WI38 (cell line): ENCODE measurements around the gene CMPK1.

Source experiments
- H3K4me3 ChIP-seq: 2 replicates; pipeline ENCODE4 v1.5.1; 2011; ENCODE audit warnings: low read depth, mild to moderate bottlenecking, control low read depth, low read length
- TF ChIP-seq, protein P1 (sequence below): IDR thresholded peaks from 2 replicates; pipeline ENCODE4 v1.5.1; 2012; ENCODE audit warnings: low read depth, mild to moderate bottlenecking, control low read depth, low read length

The CMPK1 gene

GRCh38 chr1:47416319-47417169, 83.0 kb downstream of the CMPK1 start:
- TF ChIP-seq, protein P1, sequence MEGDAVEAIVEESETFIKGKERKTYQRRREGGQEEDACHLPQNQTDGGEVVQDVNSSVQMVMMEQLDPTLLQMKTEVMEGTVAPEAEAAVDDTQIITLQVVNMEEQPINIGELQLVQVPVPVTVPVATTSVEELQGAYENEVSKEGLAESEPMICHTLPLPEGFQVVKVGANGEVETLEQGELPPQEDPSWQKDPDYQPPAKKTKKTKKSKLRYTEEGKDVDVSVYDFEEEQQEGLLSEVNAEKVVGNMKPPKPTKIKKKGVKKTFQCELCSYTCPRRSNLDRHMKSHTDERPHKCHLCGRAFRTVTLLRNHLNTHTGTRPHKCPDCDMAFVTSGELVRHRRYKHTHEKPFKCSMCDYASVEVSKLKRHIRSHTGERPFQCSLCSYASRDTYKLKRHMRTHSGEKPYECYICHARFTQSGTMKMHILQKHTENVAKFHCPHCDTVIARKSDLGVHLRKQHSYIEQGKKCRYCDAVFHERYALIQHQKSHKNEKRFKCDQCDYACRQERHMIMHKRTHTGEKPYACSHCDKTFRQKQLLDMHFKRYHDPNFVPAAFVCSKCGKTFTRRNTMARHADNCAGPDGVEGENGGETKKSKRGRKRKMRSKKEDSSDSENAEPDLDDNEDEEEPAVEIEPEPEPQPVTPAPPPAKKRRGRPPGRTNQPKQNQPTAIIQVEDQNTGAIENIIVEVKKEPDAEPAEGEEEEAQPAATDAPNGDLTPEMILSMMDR, result no peak
- H3K4me3 ChIP-seq, result no peak overlapping the region

DNA sequence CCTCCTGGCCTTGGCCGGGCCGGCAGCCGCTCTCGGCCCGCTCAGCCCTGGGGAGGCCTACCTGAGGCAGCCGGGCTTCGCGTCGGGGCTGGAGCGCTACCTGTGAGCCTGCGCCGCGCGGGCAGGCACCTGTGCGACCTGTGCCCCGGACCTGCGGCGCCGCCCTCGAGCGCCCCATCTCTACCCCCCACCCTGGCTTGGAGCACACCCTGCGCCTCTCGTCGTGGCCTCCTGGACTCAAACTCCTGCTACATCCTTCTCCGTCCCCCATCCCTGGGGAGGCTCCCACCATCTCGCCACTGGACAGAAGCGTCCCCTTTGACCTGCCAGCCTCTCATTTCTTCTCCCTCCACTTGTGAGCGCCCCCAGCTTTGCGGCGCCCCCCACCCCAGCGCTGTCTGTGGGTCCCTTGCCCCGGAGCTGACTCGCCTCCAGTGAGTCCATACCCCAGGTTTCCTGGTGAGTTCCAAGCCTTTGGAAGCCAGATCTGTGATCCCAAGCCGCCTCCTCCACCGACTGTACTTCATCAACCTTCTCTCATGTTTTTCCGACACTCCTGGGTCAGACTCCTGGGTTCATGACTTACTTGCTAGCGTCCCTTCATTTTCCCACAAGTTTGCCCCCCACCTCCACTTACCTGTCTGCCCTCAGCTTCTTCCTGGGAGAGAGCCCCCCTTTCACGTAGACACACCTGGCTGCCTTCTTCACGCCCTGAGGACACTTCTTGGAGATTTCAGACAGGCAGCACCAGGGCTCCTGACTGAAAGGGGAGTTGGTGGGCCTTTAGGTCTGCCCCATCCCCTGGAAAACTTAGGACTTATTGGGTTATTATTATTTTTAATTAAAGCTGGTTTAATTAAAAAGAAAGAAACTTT, 83.8 kb downstream of the CMPK1 start:
- no peak overlapping the region for H3K4me3 ChIP-seq
- TF ChIP-seq, protein P1, result no peak

DNA sequence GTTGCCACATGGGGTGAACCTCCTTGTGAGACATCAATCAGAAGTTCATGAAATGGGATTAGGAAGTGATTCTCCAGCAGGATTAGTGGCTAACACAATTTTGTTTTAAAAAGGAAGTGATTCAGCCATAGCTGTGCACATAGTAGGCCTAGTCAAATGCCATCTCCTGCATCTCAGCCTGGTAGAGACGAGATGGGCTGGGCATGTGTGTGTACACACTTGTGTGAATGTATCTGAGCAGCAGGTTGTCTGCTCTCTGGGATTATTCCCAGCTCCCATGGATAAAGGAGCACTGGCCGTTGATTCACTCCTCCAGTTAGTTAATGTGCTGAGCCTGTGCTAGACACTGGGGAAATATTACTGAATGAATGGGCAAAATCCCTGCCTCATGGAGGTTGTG, 84.5 kb downstream of the CMPK1 start:
- TF ChIP-seq, protein P1, result no peak
- no peak overlapping the region for H3K4me3 ChIP-seq

DNA sequence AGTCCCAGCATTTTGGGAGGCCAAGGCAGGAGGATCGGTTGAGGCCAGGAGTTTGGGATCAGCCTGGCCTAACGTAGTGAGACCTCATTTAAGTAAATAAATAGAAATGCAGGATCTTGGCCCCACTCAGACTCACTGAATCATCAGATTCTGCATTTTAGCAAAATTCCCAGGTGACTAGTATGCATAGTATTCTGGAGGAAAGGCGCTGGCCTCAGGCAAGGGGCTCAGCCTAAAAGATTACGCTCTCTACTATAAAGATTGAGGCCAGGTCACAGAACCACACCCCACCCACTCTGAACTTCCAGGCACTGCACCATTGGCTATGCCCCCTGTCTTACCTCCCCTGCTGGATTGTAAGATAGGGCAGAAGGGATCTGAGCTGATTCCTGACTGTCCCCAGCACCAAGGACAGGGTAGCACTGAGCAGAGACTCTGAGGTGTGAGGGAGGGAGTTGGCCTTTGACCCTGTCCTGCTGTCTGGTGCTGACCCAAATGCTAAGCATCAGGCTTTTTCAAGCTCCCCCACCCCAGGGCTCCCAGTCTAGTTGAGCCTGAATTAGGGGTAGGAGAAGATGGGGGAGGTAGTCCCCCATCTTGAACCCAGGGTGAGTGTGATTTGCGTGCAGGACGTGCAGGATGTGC, 85.2 kb downstream of the CMPK1 start:
- H3K4me3 ChIP-seq, result no peak overlapping the region
- TF ChIP-seq, protein P1, result no peak

DNA sequence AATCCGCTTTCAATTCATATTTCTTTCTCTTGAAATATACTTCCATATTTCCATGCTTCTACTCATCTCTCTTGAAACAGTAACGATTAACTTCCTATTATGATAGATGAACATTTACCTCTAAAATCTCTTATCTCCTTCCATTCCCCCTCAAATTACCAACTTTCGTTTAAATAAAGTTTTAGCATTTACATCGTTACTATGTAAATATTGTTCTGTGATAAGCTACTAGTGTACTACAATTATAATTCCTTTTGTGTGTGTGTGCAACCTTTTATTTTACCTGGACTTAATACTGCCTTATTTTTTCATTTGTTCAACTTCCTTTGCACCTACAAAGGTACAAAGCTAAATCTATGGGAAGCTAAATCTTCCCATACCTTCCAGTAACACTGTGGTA, 87.0 kb downstream of the CMPK1 start:
- H3K4me3 ChIP-seq, result no peak overlapping the region
- TF ChIP-seq, protein P1, result no peak

DNA sequence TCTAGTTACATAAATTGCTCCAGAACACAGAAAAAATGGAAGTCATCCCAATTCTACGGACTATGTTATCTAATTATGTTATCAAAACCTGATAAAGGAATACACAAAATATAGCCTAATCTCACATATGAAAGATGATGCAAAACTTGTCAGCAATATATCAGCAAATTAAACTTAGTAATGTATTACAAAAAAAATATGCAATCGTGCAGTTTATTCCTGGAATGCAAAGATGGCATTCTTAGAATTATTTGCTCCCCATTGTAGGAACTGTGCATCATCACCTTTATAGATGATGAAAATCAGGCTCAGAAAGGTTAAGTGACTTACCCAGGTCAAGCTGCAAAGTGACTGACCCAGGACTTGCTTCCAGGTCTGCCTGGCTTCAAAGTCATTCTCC, 90.3 kb downstream of the CMPK1 start:
- TF ChIP-seq, protein P1, result no peak
- H3K4me3 ChIP-seq, result no peak overlapping the region
